HCT116 (cell line): ENCODE data around the gene CREB3L1. TPM values are rescaled to one million over a fixed set of nuclear protein-coding genes. Genes with fewer than 3 reads are reported as not detected.

Experiments used
- ATAC-seq: fragments of 200-7000 bp; cut with Tn5 transposase; 2 replicates; pipeline ENCODE4 v1.9.1; 2020; ENCODE audit warnings: mild to moderate bottlenecking, moderate library complexity
- BruUV-seq: library from RNA; stranded (reverse); fragments of 400-500 nt; replicated peaks from 2 replicates; lab custom pipeline; 2021; lab: Mats Ljungman, UMichigan
- CTCF ChIA-PET: fragments of 300-600 bp; sonication (Branson Sonifier 250); formaldehyde crosslinking; loops from one replicate; lab custom pipeline; 2021; ENCODE audit warnings: antibody characterized with exemption; lab: Charles Lee
- POLR2A ChIA-PET: fragments of 300-600, 350-600 bp; sonication (Branson Sonifier 250); formaldehyde crosslinking; loops from one replicate; lab custom pipeline; 2021; ENCODE audit warnings: antibody characterized with exemption; lab: Charles Lee
- RAD21 ChIA-PET, 2 experiments: fragments of 300-600 bp; sonication (Branson Sonifier 250); formaldehyde crosslinking; loops; one replicate each; lab custom pipeline; 2023; ENCODE audit warnings: low total read pairs in 2 of 2; ENCODE audit not compliant: uncharacterized antibody in 2 of 2, unreplicated experiment in 2 of 2, low non-redundant PET in 1 of 2; lab: Charles Lee
- DNase-seq: peaks from one replicate; pipeline ENCODE4 v3.0.0-alpha.2; 2010; ENCODE audit warnings: low read depth, low spot score
- H2AFZ ChIP-seq: fragments of 200-600 bp; shearing (Covaris generic), sonication (generic); 2 replicates; pipeline ENCODE4 v1.6.1; 2017; ENCODE audit warnings: low read depth, mixed run types, mixed read lengths, antibody characterized with exemption, low read length; ENCODE audit not compliant: poor library complexity, severe bottlenecking
- H3K27ac ChIP-seq: 2 replicates; pipeline ENCODE4 v1.5.1; 2012; ENCODE audit warnings: low read depth, low read length
- H3K27me3 ChIP-seq: fragments of 200-600 bp; sonication (generic); 2 replicates; pipeline ENCODE4 v1.6.1; 2016; ENCODE audit warnings: mixed run types, low read length, mixed read lengths; ENCODE audit not compliant: insufficient read depth
- H3K36me3 ChIP-seq, 2 experiments: fragments of 200-500 bp in 1 of 2; fragments of 200-600 bp in 1 of 2; sonication (Bioruptor generic) in 1 of 2; sonication (generic) in 1 of 2; 2 replicates each; pipeline versions ENCODE4 v1.5.1 to v1.6.1; 2014 to 2016; ENCODE audit warnings: low read length in 2 of 2, inconsistent platforms in 1 of 2, mixed read lengths in 1 of 2, mixed run types in 1 of 2; ENCODE audit not compliant: insufficient read depth in 2 of 2, control insufficient read depth in 1 of 2
- H3K4me1 ChIP-seq, 2 experiments: fragments of 200-600 bp in 1 of 2; sonication (generic) in 1 of 2; 2 replicates each; pipeline versions ENCODE4 v1.5.1 to v1.6.1; 2012 to 2017; ENCODE audit warnings: low read length in 2 of 2, inconsistent platforms in 1 of 2, mild to moderate bottlenecking in 1 of 2, mixed read lengths in 1 of 2, mixed run types in 1 of 2, moderate library complexity in 1 of 2; ENCODE audit not compliant: insufficient read depth in 2 of 2, control insufficient read depth in 1 of 2
- H3K4me2 ChIP-seq: fragments of 200-600 bp; sonication (generic); 2 replicates; pipeline ENCODE4 v1.6.1; 2017; ENCODE audit warnings: mixed run types, low read length, mixed read lengths
- H3K4me3 ChIP-seq, 2 experiments: fragments of 200-600 bp in 1 of 2; sonication (generic) in 1 of 2; replicated peaks in 1 of 2; 2 replicates each; pipeline ENCODE4 v1.5.1; 2011 to 2016; ENCODE audit warnings: low read length in 2 of 2, control low read depth in 1 of 2, low read depth in 1 of 2, mild to moderate bottlenecking in 1 of 2, mixed read lengths in 1 of 2, mixed run types in 1 of 2
- H3K79me2 ChIP-seq: fragments of 200-600 bp; sonication (generic); 2 replicates; pipeline ENCODE4 v1.6.1; 2017; ENCODE audit warnings: mild to moderate bottlenecking, mixed run types, low read length, moderate library complexity, mixed read lengths; ENCODE audit not compliant: insufficient read depth
- H3K9ac ChIP-seq: fragments of 200-600 bp; sonication (generic); 2 replicates; pipeline ENCODE4 v1.6.1; 2016; ENCODE audit warnings: low read length, mixed read lengths
- H3K9me2 ChIP-seq: fragments of 200-600 bp; sonication (generic), shearing (Covaris generic); 2 replicates; pipeline ENCODE4 v1.6.1; 2017; ENCODE audit warnings: mixed run types, mild to moderate bottlenecking, moderate library complexity; ENCODE audit not compliant: insufficient read depth
- H3K9me3 ChIP-seq, 2 experiments: fragments of 200-500 bp in 1 of 2; fragments of 200-600 bp in 1 of 2; sonication (Bioruptor generic) in 1 of 2; sonication (generic) in 1 of 2; 2 replicates each; pipeline ENCODE4 v1.6.1; 2014 to 2017; ENCODE audit warnings: low read length in 2 of 2, mixed read lengths in 2 of 2, inconsistent platforms in 1 of 2, low read depth in 1 of 2, mild to moderate bottlenecking in 1 of 2, mixed run types in 1 of 2, moderate library complexity in 1 of 2; ENCODE audit not compliant: control insufficient read depth in 1 of 2, insufficient read depth in 1 of 2
- H4K20me1 ChIP-seq: fragments of 200-600 bp; sonication (generic), shearing (Covaris generic); 2 replicates; pipeline ENCODE4 v1.6.1; 2017; ENCODE audit warnings: mixed run types, mild to moderate bottlenecking, moderate library complexity; ENCODE audit not compliant: insufficient read depth
- ATF3 ChIP-seq: IDR thresholded peaks from 2 replicates; pipeline ENCODE4 v1.6.1; 2012
- CEBPB ChIP-seq: IDR thresholded peaks from 2 replicates; pipeline ENCODE4 v1.6.1; 2012; ENCODE audit warnings: low read depth
- CTCF ChIP-seq, 3 experiments: fragments of 200-600 bp in 1 of 3; sonication (generic) in 1 of 3; IDR thresholded peaks in 2 of 3; conservative IDR thresholded peaks in 1 of 3; 2 replicates each; pipeline ENCODE4 v1.5.1; 2012 to 2017; ENCODE audit warnings: low read depth in 2 of 3, low read length in 2 of 3, antibody characterized with exemption in 1 of 3, borderline replicate concordance in 1 of 3, control low read depth in 1 of 3, mild to moderate bottlenecking in 1 of 3, mixed read lengths in 1 of 3, mixed run types in 1 of 3, moderate library complexity in 1 of 3; ENCODE audit not compliant: insufficient read depth in 1 of 3
- ELF1 ChIP-seq: IDR thresholded peaks from 2 replicates; pipeline ENCODE4 v1.6.1; 2012; ENCODE audit warnings: low read depth, borderline replicate concordance
- FOSL1 ChIP-seq: IDR thresholded peaks from 2 replicates; pipeline ENCODE4 v1.6.1; 2012; ENCODE audit warnings: low read depth
- RAD21 ChIP-seq: IDR thresholded peaks from 2 replicates; pipeline ENCODE4 v1.6.1; 2012; ENCODE audit warnings: low read depth, mild to moderate bottlenecking
- SIN3A ChIP-seq: IDR thresholded peaks from 2 replicates; pipeline ENCODE4 v1.6.1; 2012; ENCODE audit warnings: low read depth
- SP1 ChIP-seq: IDR thresholded peaks from 2 replicates; pipeline ENCODE4 v1.6.1; 2012; ENCODE audit warnings: low read depth
- SRF ChIP-seq: IDR thresholded peaks from 2 replicates; pipeline ENCODE4 v1.6.1; 2012; ENCODE audit warnings: low read depth
- TCF7L2 ChIP-seq: IDR thresholded peaks from 2 replicates; pipeline ENCODE4 v1.7.0; 2011; ENCODE audit warnings: borderline replicate concordance, inconsistent platforms; ENCODE audit not compliant: insufficient read depth, insufficient read length; ENCODE audit errors: extremely low read depth
- ZBTB33 ChIP-seq: IDR thresholded peaks from 2 replicates; pipeline ENCODE4 v1.6.1; 2011; ENCODE audit warnings: mild to moderate bottlenecking, low read length, moderate library complexity; ENCODE audit not compliant: insufficient replicate concordance; ENCODE audit errors: extremely low read depth
- ZFX ChIP-seq: fragments of 450-650 bp; IDR thresholded peaks from 2 replicates; pipeline ENCODE4 v1.6.1; 2017
- intact Hi-C: fragments of 100-400 bp; cut with micrococcal nuclease; formaldehyde crosslinking; loops from 2 replicates; pipeline ENCODE4 v1.10.0; 2022
- total RNA-seq: library from RNA; stranded (reverse); gene quantifications from one replicate; pipeline ENCODE4 v1.2.1, GENCODE V29; 2021; ENCODE audit not compliant: unreplicated experiment

CREB3L1 gene
- total RNA-seq, 1 experiment from 2014 or later, result 0.37 TPM

- H3K9me3 ChIP-seq, result no peaks in the 10 kb centered on the region
- no peaks in the 10 kb centered on the region for H3K9me2 ChIP-seq
- CTCF ChIA-PET, result no interaction called here
- DNase-seq (no peak), ATAC-seq (no peak)
- H2AFZ ChIP-seq, result no peak overlapping the region
- H4K20me1 ChIP-seq, result no peaks in the 10 kb centered on the region
- RAD21 ChIA-PET, result no interaction called here
- no TSS peak for BruUV-seq
- POLR2A ChIA-PET, result no interaction called here
- no peak overlapping the region for H3K9ac ChIP-seq
- H3K4me3 ChIP-seq, result no peak overlapping the region
- no peaks in the 10 kb centered on the region for H3K27me3 ChIP-seq
- no peaks in the 10 kb centered on the region for H3K36me3 ChIP-seq
- TF ChIP-seq RAD21 (no peak), FOSL1 (no peak), SP1 (no peak), ATF3 (no peak), SRF (no peak), CEBPB (no peak), ELF1 (no peak), ZBTB33 (no peak), CTCF (IDR thresholded peaks at IDR 0.05 in 2 of 3, conservative IDR thresholded peaks at IDR 0.05 in 1 of 3; ENCODE audit: borderline replicate concordance in 1 of 3, insufficient read depth in 1 of 3, low read depth in 2 of 3, low read length in 2 of 3) (no peak), TCF7L2 (no peak), SIN3A (no peak), ZFX (no peak)
- H3K27ac ChIP-seq, result no peak overlapping the region
- intact Hi-C loops, result no loop called here
- H3K4me2 ChIP-seq, result no peak overlapping the region
- peaks cover under 1 to 2% of the 10 kb centered on the region in 2 experiments; a peak in 2 of 4 replicates for H3K4me1 ChIP-seq
- no peaks in the 10 kb centered on the region for H3K79me2 ChIP-seq
Observed at GRCh38 chr11:46285173-46285572, 7.7 kb downstream of the CREB3L1 start.
